DMS79 treated with DMSO at 0.1 percent for 48 hours (cell line): Measurements from ENCODE around the gene APOBEC4.
"Not testable (repeated sequence)": the region's sequence is repeated elsewhere in the genome, so short reads cannot be mapped to it uniquely, and the experiment has no call there.

Experiments used
- DNase-seq: peaks from one replicate; lab custom pipeline; 2025; lab: John Stamatoyannopoulos, UW

The APOBEC4 gene

GRCh38 chr1:183652547-183653461 is at the start of gene APOBEC4:
APOBEC4 (minus strand) TSS chr1:183653316; CDS start chr1:183648781, 4,535 bp downstream.
- DNase-seq: no peak

- DNase-seq: no peak
Measured at GRCh38 chr1:183702813-183703198, 49.7 kb upstream of the APOBEC4 start.

- DNase-seq: no peak
Measured at GRCh38 chr1:183702087-183702812, 49.1 kb upstream of the APOBEC4 start.

GRCh38 chr1:183699616-183700160 is 46.6 kb upstream of the APOBEC4 start:
- DNase-seq: no peak

GRCh38 chr1:183697814-183698590 is 44.9 kb upstream of the APOBEC4 start:
- DNase-seq: no peak

GRCh38 chr1:183696981-183697380 is 43.9 kb upstream of the APOBEC4 start:
- no peak for DNase-seq

- no peak for DNase-seq
Measured at GRCh38 chr1:183694755-183695154, 41.6 kb upstream of the APOBEC4 start.

GRCh38 chr1:183694066-183694465 is 41.0 kb upstream of the APOBEC4 start:
- DNase-seq: no peak

GRCh38 chr1:183693521-183693920 is 40.4 kb upstream of the APOBEC4 start:
- no peak for DNase-seq

GRCh38 chr1:183689762-183690204 is 36.7 kb upstream of the APOBEC4 start:
- no peak for DNase-seq

- DNase-seq: no peak
Measured at GRCh38 chr1:183688341-183689060, 35.4 kb upstream of the APOBEC4 start.

- no peak for DNase-seq
Measured at GRCh38 chr1:183687546-183688304, 34.6 kb upstream of the APOBEC4 start.

GRCh38 chr1:183686229-183686628 is 33.1 kb upstream of the APOBEC4 start:
- DNase-seq: no peak

- no peak for DNase-seq
Measured at GRCh38 chr1:183685112-183685713, 32.1 kb upstream of the APOBEC4 start.

- DNase-seq: not testable (repeated sequence)
Measured at GRCh38 chr1:183679363-183679762, 26.2 kb upstream of the APOBEC4 start.

- no peak for DNase-seq
Measured at GRCh38 chr1:183678819-183679218, 25.7 kb upstream of the APOBEC4 start.

GRCh38 chr1:183676586-183677189 is 23.6 kb upstream of the APOBEC4 start:
- no peak for DNase-seq

- DNase-seq: no peak
Measured at GRCh38 chr1:183675883-183676585, 22.9 kb upstream of the APOBEC4 start.

GRCh38 chr1:183675381-183675780 is 22.3 kb upstream of the APOBEC4 start:
- no peak for DNase-seq
